Fibroblast of lung (primary cell): ENCODE measurements around the gene PSMC4.

Source experiments
- EZH2 ChIP-seq: IDR thresholded peaks from 2 replicates; pipeline ENCODE4 v1.5.1; 2012; ENCODE audit warnings: low read length, control low read depth, mild to moderate bottlenecking; ENCODE audit errors: missing control alignments
- TF ChIP-seq, protein P1 (sequence below), 2 donors: IDR thresholded peaks in 1 of 2; conservative IDR thresholded peaks in 1 of 2; 1 replicate in 1 of 2; 2 replicates in 1 of 2; pipeline ENCODE4 v1.5.1; 2011 to 2012; ENCODE audit warnings: low read length in 2 of 2, control low read depth in 1 of 2, inconsistent platforms in 1 of 2, low read depth in 1 of 2, mild to moderate bottlenecking in 1 of 2

DNA sequence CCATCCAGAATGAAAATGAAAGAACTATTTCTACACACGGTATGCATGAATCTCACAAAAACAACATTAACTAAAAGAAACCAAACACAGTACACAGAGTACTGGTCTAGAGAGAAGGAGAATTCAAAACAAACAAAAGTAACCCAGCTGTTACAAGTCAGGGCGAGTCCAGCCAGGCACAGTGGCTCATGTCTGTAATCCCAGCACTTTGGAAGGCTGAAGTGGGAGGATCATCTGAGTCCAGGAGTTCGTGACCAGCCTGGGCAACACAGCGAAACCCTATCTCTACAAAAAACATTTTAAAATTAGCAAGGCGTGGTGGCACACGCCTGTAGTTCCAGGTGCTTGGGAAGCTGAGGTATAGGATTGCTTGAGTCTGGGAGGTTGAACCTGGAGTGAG is 1.7 kb upstream of the PSMC4 start:
- TF ChIP-seq EZH2: no peak
- TF ChIP-seq, protein P1, sequence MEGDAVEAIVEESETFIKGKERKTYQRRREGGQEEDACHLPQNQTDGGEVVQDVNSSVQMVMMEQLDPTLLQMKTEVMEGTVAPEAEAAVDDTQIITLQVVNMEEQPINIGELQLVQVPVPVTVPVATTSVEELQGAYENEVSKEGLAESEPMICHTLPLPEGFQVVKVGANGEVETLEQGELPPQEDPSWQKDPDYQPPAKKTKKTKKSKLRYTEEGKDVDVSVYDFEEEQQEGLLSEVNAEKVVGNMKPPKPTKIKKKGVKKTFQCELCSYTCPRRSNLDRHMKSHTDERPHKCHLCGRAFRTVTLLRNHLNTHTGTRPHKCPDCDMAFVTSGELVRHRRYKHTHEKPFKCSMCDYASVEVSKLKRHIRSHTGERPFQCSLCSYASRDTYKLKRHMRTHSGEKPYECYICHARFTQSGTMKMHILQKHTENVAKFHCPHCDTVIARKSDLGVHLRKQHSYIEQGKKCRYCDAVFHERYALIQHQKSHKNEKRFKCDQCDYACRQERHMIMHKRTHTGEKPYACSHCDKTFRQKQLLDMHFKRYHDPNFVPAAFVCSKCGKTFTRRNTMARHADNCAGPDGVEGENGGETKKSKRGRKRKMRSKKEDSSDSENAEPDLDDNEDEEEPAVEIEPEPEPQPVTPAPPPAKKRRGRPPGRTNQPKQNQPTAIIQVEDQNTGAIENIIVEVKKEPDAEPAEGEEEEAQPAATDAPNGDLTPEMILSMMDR (conservative IDR thresholded peaks at IDR 0.05 in 1 of 2, IDR thresholded peaks at IDR 0.05 in 1 of 2; ENCODE audit: low read depth in 1 of 2, low read length in 2 of 2): no peak
